ENCODE data around the gene BID.

BID gene

DNA sequence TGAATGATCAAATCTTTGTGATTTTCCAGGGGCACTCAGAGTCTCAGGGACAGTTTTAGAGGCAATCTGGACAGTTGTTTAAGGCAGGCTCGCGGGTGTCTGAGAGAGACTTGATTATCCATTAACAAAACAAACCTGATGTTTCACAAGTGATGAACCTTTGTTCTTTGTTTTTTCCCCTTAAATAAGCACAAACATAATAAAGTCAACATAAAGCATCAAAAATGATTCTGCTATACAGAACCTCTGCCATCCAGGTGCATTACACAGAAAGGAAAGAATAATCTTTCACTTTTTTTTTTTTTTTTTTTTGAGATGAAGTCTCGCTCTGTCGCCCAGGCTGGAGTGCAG lies 13.2 kb downstream of the BID start:
- ATAC-seq: no peak
- TF ChIP-seq ESRRG (CRISPR knock-in tag; IDR thresholded peaks at IDR 0.05): no peak

DNA sequence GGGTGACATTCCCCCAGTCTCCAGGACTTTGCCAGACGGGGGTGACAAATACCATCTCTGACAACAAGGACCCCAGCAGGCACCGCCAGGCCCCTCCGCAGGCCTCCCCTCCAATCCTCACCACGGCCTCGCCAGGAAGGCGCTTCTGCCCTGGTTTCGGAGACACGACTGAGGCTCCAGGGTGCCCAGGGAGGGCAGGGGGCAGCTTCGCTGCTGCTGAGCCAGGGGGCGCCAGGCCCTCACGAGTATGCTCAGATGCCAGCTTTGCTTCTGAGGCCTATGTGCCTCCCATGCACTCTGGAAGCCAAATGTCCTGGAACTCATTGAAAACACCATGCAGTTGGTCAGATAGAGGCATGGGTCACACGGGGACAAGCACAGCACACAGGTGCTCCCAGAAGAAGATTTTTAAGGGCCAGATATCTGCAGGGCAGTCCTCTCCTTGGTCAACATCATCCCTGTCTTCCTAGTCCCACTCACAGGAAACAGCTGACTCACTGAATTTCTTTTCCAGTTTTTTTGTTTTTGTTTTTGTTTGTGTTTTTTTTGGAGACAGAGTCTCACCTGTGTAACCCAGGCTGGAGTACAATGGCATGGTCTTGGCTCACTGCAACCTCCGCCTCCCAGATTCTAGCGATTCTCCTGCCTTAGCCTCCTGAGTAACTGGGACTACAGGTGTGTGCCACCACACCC lies 19.9 kb downstream of the BID start:
- TF ChIP-seq, protein P1, sequence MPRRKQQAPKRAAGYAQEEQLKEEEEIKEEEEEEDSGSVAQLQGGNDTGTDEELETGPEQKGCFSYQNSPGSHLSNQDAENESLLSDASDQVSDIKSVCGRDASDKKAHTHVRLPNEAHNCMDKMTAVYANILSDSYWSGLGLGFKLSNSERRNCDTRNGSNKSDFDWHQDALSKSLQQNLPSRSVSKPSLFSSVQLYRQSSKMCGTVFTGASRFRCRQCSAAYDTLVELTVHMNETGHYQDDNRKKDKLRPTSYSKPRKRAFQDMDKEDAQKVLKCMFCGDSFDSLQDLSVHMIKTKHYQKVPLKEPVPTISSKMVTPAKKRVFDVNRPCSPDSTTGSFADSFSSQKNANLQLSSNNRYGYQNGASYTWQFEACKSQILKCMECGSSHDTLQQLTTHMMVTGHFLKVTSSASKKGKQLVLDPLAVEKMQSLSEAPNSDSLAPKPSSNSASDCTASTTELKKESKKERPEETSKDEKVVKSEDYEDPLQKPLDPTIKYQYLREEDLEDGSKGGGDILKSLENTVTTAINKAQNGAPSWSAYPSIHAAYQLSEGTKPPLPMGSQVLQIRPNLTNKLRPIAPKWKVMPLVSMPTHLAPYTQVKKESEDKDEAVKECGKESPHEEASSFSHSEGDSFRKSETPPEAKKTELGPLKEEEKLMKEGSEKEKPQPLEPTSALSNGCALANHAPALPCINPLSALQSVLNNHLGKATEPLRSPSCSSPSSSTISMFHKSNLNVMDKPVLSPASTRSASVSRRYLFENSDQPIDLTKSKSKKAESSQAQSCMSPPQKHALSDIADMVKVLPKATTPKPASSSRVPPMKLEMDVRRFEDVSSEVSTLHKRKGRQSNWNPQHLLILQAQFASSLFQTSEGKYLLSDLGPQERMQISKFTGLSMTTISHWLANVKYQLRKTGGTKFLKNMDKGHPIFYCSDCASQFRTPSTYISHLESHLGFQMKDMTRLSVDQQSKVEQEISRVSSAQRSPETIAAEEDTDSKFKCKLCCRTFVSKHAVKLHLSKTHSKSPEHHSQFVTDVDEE (CRISPR knock-in tag; IDR thresholded peaks at IDR 0.05): no peak
- TF ChIP-seq, protein P2, sequence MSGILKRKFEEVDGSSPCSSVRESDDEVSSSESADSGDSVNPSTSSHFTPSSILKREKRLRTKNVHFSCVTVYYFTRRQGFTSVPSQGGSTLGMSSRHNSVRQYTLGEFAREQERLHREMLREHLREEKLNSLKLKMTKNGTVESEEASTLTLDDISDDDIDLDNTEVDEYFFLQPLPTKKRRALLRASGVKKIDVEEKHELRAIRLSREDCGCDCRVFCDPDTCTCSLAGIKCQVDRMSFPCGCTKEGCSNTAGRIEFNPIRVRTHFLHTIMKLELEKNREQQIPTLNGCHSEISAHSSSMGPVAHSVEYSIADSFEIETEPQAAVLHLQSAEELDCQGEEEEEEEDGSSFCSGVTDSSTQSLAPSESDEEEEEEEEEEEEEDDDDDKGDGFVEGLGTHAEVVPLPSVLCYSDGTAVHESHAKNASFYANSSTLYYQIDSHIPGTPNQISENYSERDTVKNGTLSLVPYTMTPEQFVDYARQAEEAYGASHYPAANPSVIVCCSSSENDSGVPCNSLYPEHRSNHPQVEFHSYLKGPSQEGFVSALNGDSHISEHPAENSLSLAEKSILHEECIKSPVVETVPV (CRISPR knock-in tag; IDR thresholded peaks at IDR 0.05): no peak
- no peak for TF ChIP-seq BACH2 (CRISPR knock-in tag; IDR thresholded peaks at IDR 0.05; ENCODE audit: borderline replicate concordance)
- TF ChIP-seq ZFP30 (CRISPR knock-in tag; IDR thresholded peaks at IDR 0.05): no peak
- no peak for TF ChIP-seq ISL1 (CRISPR knock-in tag; IDR thresholded peaks at IDR 0.05)
- TF ChIP-seq, protein P3, sequence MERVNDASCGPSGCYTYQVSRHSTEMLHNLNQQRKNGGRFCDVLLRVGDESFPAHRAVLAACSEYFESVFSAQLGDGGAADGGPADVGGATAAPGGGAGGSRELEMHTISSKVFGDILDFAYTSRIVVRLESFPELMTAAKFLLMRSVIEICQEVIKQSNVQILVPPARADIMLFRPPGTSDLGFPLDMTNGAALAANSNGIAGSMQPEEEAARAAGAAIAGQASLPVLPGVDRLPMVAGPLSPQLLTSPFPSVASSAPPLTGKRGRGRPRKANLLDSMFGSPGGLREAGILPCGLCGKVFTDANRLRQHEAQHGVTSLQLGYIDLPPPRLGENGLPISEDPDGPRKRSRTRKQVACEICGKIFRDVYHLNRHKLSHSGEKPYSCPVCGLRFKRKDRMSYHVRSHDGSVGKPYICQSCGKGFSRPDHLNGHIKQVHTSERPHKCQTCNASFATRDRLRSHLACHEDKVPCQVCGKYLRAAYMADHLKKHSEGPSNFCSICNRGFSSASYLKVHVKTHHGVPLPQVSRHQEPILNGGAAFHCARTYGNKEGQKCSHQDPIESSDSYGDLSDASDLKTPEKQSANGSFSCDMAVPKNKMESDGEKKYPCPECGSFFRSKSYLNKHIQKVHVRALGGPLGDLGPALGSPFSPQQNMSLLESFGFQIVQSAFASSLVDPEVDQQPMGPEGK (CRISPR knock-in tag; IDR thresholded peaks at IDR 0.05; ENCODE audit: borderline replicate concordance): no peak
- no peak for TF ChIP-seq PPARA (CRISPR knock-in tag; IDR thresholded peaks at IDR 0.05; ENCODE audit: borderline replicate concordance)
- TF ChIP-seq ZNF565 (CRISPR knock-in tag; conservative IDR thresholded peaks at IDR 0.05; ENCODE audit: low read depth): no peak
- TF ChIP-seq GLIS3 (CRISPR knock-in tag; IDR thresholded peaks at IDR 0.05): no peak
- no peak for TF ChIP-seq TOX (CRISPR knock-in tag; IDR thresholded peaks at IDR 0.05; ENCODE audit: borderline replicate concordance)
- TF ChIP-seq OSR1 (CRISPR knock-in tag; IDR thresholded peaks at IDR 0.05): no peak
- ATAC-seq: peak; percentile 67; the same call in 2 of the 3 replicates

DNA sequence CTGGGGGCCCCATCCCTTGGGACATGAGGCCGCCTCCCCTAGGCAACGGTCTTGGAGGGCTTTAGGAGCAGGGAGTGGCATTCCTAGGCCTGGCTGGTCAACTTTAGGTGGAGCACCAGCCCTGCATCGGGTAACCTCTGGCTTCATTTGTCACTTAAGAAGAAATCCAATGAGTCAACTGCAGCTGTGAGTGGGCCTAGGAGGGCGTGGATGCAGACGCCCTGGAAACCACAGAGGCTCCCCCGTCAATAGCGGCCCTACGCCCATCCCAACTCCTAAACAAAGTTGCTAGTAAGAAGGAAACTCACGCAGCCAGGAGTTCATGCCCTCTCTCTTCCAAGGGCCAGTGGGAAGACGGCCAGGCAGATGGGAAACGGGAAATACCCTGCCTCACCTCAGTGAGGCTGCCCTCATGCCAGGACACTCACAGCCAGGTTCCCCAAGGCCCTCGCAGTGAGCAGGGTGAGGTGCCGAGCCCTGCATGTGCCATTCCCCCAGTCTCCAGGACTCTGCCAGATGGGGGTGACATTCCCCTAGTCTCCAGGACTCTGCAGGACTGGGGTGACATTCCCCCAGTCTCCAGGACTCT lies 20.8 kb downstream of the BID start:
- no peak for TF ChIP-seq RARB (CRISPR knock-in tag; IDR thresholded peaks at IDR 0.05)
- no peak for TF ChIP-seq ZFP30 (CRISPR knock-in tag; IDR thresholded peaks at IDR 0.05)
- TF ChIP-seq ARNTL (CRISPR knock-in tag; IDR thresholded peaks at IDR 0.05; ENCODE audit: borderline replicate concordance, low read depth): no peak
- no peak for ATAC-seq

DNA sequence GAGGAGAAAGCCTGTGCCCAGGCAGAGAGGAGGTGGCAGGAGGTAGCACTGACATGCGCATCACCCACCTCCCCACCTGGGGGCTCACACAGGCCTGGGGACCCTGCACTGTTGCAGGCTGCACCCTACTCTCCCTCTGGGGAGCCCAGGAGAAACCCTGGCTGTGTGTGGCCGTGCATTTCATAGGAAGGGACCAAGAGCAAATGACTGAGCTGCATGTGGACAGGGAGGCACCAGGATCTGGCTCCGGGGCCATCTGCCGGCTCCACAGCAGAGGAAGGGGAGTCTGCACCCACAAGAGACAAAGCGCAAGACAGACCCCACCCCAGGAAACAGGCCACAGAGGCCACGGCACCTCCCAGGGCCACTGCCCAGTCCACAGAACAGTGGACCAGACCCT lies 22.7 kb downstream of the BID start:
- TF ChIP-seq, protein P2 (CRISPR knock-in tag; IDR thresholded peaks at IDR 0.05): no peak
- no peak for TF ChIP-seq CSDC2 (CRISPR knock-in tag; IDR thresholded peaks at IDR 0.05)
- TF ChIP-seq, protein P1 (CRISPR knock-in tag; IDR thresholded peaks at IDR 0.05): no peak
- no peak for TF ChIP-seq OSR1 (CRISPR knock-in tag; IDR thresholded peaks at IDR 0.05)
- no peak for TF ChIP-seq ISL1 (CRISPR knock-in tag; IDR thresholded peaks at IDR 0.05)
- no peak for TF ChIP-seq ZNF70 (CRISPR knock-in tag; IDR thresholded peaks at IDR 0.05)
- no peak for TF ChIP-seq ZC3H10 (CRISPR knock-in tag; IDR thresholded peaks at IDR 0.05)
- no peak for TF ChIP-seq ZNF565 (CRISPR knock-in tag; conservative IDR thresholded peaks at IDR 0.05; ENCODE audit: low read depth)
- TF ChIP-seq BACH2 (CRISPR knock-in tag; IDR thresholded peaks at IDR 0.05; ENCODE audit: borderline replicate concordance): no peak
- TF ChIP-seq RARB (CRISPR knock-in tag; IDR thresholded peaks at IDR 0.05): no peak
- TF ChIP-seq PPARA (CRISPR knock-in tag; IDR thresholded peaks at IDR 0.05; ENCODE audit: borderline replicate concordance): no peak
- no peak for TF ChIP-seq ARNTL (CRISPR knock-in tag; IDR thresholded peaks at IDR 0.05; ENCODE audit: borderline replicate concordance, low read depth)
- TF ChIP-seq GLIS3 (CRISPR knock-in tag; IDR thresholded peaks at IDR 0.05): no peak
- TF ChIP-seq, protein P4, sequence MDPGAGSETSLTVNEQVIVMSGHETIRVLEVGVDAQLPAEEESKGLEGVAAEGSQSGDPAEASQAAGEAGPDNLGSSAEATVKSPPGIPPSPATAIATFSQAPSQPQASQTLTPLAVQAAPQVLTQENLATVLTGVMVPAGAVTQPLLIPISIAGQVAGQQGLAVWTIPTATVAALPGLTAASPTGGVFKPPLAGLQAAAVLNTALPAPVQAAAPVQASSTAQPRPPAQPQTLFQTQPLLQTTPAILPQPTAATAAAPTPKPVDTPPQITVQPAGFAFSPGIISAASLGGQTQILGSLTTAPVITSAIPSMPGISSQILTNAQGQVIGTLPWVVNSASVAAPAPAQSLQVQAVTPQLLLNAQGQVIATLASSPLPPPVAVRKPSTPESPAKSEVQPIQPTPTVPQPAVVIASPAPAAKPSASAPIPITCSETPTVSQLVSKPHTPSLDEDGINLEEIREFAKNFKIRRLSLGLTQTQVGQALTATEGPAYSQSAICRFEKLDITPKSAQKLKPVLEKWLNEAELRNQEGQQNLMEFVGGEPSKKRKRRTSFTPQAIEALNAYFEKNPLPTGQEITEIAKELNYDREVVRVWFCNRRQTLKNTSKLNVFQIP (CRISPR knock-in tag; IDR thresholded peaks at IDR 0.05; ENCODE audit: borderline replicate concordance, low read depth): no peak
- TF ChIP-seq ESRRG (CRISPR knock-in tag; IDR thresholded peaks at IDR 0.05): no peak
- no peak for TF ChIP-seq ZFP30 (CRISPR knock-in tag; IDR thresholded peaks at IDR 0.05)
- no peak for ATAC-seq

Measured in SK-N-SH treated with all-trans-retinoic acid at 6 μM for 48 hours (cell line).